Motor neuron (in vitro differentiated cells): ENCODE measurements around the gene CYREN. TPM values are rescaled to one million over a fixed set of nuclear protein-coding genes. Genes with fewer than 3 reads are reported as not detected.

ENCODE experiments used
- ATAC-seq, 8 experiments: fragments of 200-7000 bp; cut with Tn5 transposase; replicated peaks in 6 of 8; 2 replicates each; pipeline ENCODE4 v1.8.0; 2021; ENCODE audit warnings: mild to moderate bottlenecking in 8 of 8, moderate library complexity in 8 of 8
- H3K27ac ChIP-seq, 2 donors: fragments of 250-450 bp; sonication (Bioruptor Pico); 2 replicates each; pipeline ENCODE4 v1.9.0; 2021; ENCODE audit warnings: antibody characterized with exemption in 2 of 2, mild to moderate bottlenecking in 2 of 2, moderate library complexity in 1 of 2
- H3K4me1 ChIP-seq, 2 donors: fragments of 250-450 bp; sonication (Bioruptor Pico); replicated peaks in 1 of 2; 2 replicates each; pipeline ENCODE4 v1.6.1; 2021; ENCODE audit warnings: antibody characterized with exemption in 2 of 2, mild to moderate bottlenecking in 2 of 2, moderate library complexity in 1 of 2
- H3K4me3 ChIP-seq, 5 donors: fragments of 250-450 bp; sonication (Bioruptor Pico); 2 replicates each; pipeline ENCODE4 v1.9.0; 2021; ENCODE audit warnings: antibody characterized with exemption in 5 of 5, mild to moderate bottlenecking in 5 of 5, moderate library complexity in 4 of 5
- WGBS, 10 experiments: fragments of 450-650 bp; shearing (Covaris generic); methylation state at CpG; one replicate each; pipeline ENCODE4 v1.0.0; 2022; 5-methylcytosine and 5-hydroxymethylcytosine counted together
- in situ Hi-C, 9 experiments: fragments of 400-800 bp; cut with MboI; loops; one replicate each; pipeline ENCODE4 v1.15.0; 2021; ENCODE audit warnings: low sequenced_read_pairs in 9 of 9, low pct_unique_long_range_greater_than_20kb in 2 of 9; ENCODE audit not compliant: unreplicated experiment in 9 of 9
- total RNA-seq, 8 experiments: library from RNA; unstranded; fragments of 300-600 nt; gene quantifications; 2 replicates each; pipeline versions ENCODE4 v1.2.3 to v1.2.4, GENCODE V29; 2022

CYREN gene
- total RNA-seq, 8 experiments from 2014 or later, result 13.0 to 47.3 (median 28.4) TPM

DNA sequence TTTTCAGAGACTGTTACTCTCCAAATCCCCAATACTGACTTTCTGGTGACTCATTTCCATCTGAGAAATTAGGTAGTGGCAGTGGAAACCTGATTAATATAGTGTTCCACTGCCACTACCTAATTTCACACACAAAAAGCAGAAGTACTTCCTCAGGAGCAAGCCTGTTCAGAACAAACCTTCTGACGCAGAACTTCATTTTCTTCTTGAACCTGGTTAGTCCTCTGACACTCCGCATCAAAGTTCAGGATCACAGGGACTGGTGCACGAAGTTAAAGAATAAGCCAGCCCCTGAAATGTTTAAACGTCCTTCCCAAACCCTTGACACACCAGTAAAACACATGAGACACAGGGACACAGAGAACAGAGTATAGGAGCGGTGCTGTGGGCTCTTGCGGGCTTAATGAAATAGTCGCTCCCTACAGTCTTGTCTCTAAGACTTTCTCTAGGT lies 36.5 kb upstream of the CYREN start:
- no peak for ATAC-seq
- no peak overlapping the region for H3K4me3 ChIP-seq
- in situ Hi-C loops, result no loop called here
- 71 to 90% (median 81%) methylated on average over 3 to 7 of the region's 7 CpGs; no CpG with 5 or more reads in 3 of the 10 experiments for WGBS, 10 experiments
- no peak overlapping the region for H3K27ac ChIP-seq
- H3K4me1 ChIP-seq, result peaks cover 3% of the 10 kb centered on the region in 2 donors

DNA sequence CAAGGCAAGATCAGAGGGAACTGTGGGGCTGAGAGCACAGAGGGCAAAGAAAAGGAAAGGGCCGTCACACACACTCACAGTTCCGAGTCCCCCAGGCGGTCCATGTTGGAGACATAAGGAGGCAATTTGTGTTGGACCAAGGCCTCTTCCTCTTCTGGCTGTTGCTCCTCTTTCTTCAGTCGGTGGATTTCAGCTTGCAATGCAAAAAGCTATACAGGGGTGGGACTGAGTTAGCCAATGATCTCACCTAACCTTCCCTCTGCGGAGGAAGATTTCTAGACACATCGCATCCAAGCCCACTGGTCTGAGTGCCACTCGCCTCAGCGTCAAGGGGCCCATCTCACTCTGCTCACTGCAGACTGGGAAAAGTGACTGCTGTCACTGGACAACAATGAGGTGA lies 35.3 kb upstream of the CYREN start:
- H3K4me1 ChIP-seq, result peaks cover 3% of the 10 kb centered on the region in 2 donors
- in situ Hi-C loops, result no loop called here
- no peak overlapping the region for H3K27ac ChIP-seq
- no peak overlapping the region for H3K4me3 ChIP-seq
- ATAC-seq, result no peak
- WGBS, 10 experiments, result 40 to 100% (median 80%) methylated on average over 1 to 8 of the region's 8 CpGs; no CpG with 5 or more reads in 4 of the 10 experiments

DNA sequence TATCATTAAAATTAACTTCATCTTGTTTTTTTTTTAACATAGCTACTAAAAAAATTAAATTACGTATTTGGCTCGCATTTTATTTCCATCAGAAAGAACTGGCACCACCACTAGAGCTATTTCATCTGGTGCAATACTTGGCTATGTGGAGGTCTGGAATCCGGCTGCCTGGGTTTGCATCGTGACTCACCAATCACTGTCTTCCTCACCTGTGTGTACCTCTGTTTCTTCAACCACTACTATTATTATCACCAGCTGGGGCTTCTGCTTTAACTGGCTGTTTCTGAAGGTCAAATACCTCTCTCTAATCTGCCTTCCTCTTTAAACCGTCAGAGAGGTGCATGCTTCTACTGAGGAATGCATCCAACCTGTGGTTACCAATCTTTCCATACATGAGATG lies 34.4 kb upstream of the CYREN start:
- H3K27ac ChIP-seq, result no peak overlapping the region
- H3K4me1 ChIP-seq, result peaks cover 0 to 3% of the 10 kb centered on the region in 2 donors
- in situ Hi-C loops, result no loop called here
- H3K4me3 ChIP-seq, result no peak overlapping the region
- 71 to 100% (median 93%) methylated on average over 2 to 5 of the region's 5 CpGs; no CpG with 5 or more reads in 1 of the 10 experiments for WGBS, 10 experiments
- no peak for ATAC-seq

DNA sequence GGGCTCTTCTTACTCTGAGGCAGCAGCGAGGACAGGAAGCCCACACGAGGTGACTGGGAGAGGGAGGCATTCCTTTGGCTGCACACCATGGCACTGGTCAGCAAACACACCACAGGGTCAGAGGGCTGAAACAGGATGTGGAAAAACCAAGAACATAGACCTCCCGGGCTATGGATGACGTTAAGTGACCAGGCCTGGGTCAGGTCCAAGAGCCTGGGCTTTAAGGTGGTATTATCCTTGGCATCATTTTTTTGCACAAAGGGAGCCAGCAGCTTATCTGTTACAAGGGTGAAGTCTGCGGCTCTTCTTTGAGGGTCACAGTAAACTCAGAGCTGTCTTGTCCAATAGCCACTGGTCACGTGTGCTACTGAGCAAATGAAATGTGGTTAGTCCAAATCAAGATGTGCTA lies 33.8 kb upstream of the CYREN start:
- in situ Hi-C loops, result no loop called here
- Histone ChIP-seq H3K27ac (no peak overlapping the region), H3K4me3 (no peak overlapping the region), H3K4me1 (peaks cover 0 to 3% of the 10 kb centered on the region in 2 donors)
- no peak for ATAC-seq
- 30 to 100% (median 90%) methylated on average over 1 to 6 of the region's 6 CpGs; no CpG with 5 or more reads in 3 of the 10 experiments for WGBS, 10 experiments

DNA sequence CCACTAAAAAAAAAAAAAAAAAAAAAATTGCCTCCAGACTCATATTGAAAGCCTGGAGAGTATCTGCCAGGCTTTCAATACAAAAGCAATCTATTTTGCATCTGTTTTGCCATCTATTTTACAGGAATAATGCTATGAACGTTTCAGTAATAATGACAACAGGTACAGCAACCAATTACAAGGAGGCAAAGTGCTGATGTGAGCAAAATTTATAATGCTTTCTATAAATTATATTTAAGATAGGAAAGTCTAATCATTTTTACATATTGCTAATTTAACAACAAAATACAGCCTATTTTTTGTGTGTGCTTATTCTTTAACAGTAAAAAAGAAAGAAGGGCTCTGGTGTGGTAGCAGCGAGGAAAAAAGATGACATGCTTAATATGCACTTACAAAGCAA lies 30.8 kb upstream of the CYREN start:
- H3K4me3 ChIP-seq, result no peak overlapping the region
- WGBS, 10 experiments, result 56 to 83% (median 74%) methylated on average over 1 to 2 of the region's 2 CpGs; no CpG with 5 or more reads in 1 of the 10 experiments
- H3K4me1 ChIP-seq, result no peaks in the 10 kb centered on the region
- H3K27ac ChIP-seq, result no peak overlapping the region
- in situ Hi-C loops, result no loop called here
- ATAC-seq, result no peak

DNA sequence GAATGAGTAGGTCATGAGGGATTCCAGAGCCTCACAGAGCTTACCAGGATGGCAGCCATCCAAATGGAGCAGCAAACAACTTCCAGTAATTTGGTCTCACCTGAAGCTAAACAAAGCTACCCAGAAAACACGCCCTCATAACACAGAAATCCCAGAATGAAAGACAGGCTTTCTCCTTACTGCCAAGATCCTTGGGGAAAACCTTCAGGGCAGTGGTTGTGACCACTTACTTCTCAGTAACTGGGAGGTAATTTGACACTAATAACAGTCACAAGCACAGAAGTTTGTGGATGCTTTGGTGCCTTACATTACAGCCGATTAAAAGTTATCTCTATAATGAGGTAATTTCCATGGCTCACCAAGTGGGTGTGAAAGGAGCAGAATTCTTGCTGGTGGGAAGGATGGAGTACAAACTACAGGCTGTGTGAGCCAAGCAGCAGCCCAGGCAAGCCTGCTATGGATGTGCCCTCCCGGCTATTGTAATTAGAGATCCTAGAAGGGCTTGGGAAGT lies 30.4 kb upstream of the CYREN start:
- Histone ChIP-seq H3K27ac (no peak overlapping the region), H3K4me3 (no peak overlapping the region), H3K4me1 (no peaks in the 10 kb centered on the region)
- WGBS, 10 experiments, result 33 to 100% (median 80%) methylated on average over 1 to 3 of the region's 3 CpGs; no CpG with 5 or more reads in 2 of the 10 experiments
- no peak for ATAC-seq
- in situ Hi-C loops, result no loop called here

DNA sequence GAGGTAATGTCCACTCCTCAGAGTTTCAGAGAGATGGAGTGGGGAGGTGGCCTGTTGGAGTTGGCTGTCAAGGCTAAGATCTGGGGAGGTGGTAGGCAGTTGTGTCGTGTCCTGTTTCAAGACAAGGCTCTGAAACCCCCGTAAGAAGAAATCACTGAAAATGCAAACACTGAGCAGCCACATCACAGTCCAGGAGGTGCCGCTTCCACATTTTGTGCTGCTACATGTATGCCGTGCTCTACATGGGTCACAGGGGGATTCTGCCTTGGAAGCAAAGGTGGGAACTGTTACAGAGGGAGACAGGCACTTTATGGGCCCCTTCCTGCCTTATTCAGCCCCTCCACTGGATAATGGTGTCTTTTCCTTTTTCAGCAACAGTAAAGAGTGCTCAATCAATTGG lies 28.9 kb upstream of the CYREN start:
- H3K27ac ChIP-seq, result no peak overlapping the region
- ATAC-seq, result no peak
- no peak overlapping the region for H3K4me3 ChIP-seq
- H3K4me1 ChIP-seq, result no peaks in the 10 kb centered on the region
- in situ Hi-C loops, result no loop called here
- WGBS, 10 experiments, result 70 to 100% (median 95%) methylated on average over 2 to 3 of the region's 4 CpGs; no CpG with 5 or more reads in 3 of the 10 experiments

DNA sequence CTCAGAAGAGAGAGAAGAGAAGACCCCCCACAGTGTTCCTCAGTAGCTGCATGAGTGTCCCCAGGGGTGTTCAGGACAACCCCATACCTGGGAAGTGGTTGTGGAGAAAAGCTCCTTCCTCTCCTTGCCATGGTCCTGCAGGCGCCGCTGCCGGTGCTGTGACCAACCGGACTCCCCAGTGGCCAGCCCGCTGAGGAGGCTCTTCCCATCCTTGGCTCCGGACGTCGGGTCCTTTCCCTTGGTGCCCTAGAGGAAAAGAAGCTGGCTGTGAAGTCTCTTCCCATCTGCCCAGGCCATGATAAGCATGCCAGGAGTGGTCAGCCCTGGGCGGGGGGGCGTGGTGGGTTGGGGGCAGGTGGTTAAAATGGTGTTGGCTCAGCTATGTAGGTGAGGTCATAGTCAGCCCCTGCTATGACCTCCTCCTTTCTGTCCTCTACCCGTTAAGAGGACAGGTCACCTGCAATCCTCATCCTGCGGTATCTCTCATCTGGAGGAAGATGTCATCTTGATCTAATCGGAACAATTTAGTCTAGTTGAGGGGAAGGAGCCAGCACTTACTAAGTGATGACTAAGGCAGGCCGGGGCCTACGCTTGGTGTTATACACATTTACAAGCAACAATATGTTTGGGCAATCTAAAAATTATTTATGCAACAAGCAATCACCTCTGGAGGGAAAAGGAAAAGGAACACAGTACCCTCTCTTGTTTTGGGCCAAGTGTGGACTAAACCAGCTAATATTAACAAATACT lies 27.6 kb upstream of the CYREN start:
- no peak overlapping the region for H3K27ac ChIP-seq
- ATAC-seq, result no peak
- in situ Hi-C loops, result no loop called here
- 28 to 100% (median 98%) methylated on average over 2 to 5 of the region's 15 CpGs; no CpG with 5 or more reads in 4 of the 10 experiments for WGBS, 10 experiments
- no peak overlapping the region for H3K4me3 ChIP-seq
- H3K4me1 ChIP-seq, result no peaks in the 10 kb centered on the region

DNA sequence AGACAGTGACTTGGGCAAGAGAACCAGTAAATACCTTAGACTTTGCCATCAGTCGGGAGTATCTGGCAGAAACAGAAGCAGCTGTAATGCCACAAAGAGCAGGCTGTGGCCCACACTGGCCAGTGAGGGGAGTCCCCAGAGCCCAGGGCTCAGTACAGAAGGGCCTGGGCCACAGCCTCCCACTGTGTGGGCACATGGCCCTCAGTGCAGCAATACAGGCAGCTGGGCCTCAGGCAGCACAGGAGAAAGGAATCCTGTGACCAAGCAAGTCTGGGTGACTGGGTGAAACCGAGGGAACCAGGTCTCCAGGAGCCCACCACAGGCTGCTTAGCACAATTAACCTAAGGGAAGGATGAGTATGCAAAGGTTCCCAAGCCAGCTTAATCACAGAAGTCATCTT lies 26.8 kb upstream of the CYREN start:
- Histone ChIP-seq H3K4me3 (no peak overlapping the region), H3K27ac (no peak overlapping the region), H3K4me1 (no peaks in the 10 kb centered on the region)
- in situ Hi-C loops, result no loop called here
- WGBS, 10 experiments, result 60 to 100% (median 84%) methylated on average over 1 to 2 of the region's 2 CpGs; no CpG with 5 or more reads in 4 of the 10 experiments
- ATAC-seq, result peak in 1 of 8 experiments; percentile 38

DNA sequence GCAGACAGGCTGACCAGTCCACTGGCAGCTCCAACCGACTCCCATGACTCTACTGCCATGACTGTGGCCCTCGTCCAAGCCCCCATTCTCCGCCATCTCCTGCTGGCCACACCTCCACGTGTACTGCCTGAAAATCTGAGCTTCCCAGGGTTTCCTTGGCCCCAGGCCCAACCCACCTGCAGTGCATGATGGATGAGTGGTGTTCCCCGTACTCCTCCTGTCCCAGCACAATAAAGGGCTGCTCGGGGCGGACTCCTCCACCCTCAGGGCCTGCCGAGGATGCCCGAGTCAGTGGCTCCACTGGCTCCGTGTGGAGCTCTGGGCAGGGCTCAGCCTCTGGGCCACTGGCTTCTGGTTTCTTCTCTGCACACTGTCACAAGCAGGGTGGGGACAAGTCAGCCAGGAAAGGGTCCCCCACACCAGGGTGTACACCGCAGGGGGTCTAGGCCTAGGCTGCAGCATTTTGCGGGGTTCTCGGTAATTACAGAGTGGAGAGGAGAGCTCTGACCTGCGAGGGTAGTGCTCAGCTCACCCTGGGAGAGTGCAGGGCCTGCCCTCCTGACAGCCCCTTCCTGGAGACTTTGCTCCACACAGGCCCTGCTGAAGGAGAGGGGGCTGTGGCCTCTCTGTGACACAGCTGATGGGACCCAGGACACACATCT lies 25.6 kb upstream of the CYREN start:
- no peak for ATAC-seq
- no peak overlapping the region for H3K4me3 ChIP-seq
- H3K4me1 ChIP-seq, result no peaks in the 10 kb centered on the region
- in situ Hi-C loops, result no loop called here
- H3K27ac ChIP-seq, result no peak overlapping the region
- 90 to 100% (median 92%) methylated on average over 2 to 4 of the region's 14 CpGs; no CpG with 5 or more reads in 6 of the 10 experiments for WGBS, 10 experiments

DNA sequence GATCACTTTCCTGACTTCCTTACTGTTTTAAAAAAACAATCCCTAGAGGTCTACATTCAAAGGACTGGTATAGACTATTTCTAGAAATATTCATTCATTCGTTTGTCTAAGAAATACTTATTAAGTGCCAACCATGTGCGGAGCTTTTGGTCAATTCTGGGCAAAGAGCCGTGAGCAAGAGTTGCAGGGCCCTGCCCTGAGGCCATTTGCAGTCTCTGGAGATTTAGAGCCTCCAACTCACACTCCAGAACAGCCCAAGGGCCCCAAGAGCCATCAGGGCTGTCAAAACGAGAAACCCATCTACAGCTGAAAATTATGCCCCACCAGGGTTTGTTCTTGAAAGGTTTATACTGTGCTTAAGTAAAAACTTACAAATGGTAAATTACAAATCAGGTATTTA lies 24.6 kb upstream of the CYREN start:
- 78 to 100% (median 91%) methylated on average over 1 to 4 of the region's 4 CpGs; no CpG with 5 or more reads in 2 of the 10 experiments for WGBS, 10 experiments
- H3K4me3 ChIP-seq, result no peak overlapping the region
- H3K4me1 ChIP-seq, result no peaks in the 10 kb centered on the region
- no peak overlapping the region for H3K27ac ChIP-seq
- ATAC-seq, result no peak
- in situ Hi-C loops, result no loop called here

DNA sequence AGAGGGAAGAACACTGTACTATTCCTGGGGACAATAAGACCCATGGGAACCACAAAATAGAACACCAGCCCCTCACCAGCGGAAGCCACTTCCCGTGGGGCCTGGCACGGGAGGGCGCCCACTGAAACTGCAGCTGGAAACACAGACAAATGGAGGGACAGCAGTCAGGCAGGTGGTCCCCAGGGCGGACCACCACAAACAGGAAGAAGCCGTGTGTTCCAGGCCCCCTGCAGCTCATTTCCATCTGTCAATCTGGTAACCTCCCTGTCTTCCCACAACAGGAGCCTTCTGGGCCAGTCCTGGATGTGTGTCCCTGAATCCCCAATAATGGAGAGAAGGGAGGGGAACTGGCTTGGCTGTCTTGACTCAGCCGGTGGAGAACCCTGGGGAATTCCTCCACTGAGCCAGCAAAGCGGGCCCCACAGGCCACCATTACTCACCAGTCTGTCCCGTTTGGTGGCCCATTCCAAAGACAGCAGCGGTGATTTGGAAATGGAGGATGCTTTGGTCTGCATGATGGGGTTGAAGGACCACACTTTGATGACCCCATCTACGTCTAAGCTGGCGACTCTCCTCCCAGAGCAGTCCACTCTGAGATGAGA lies 24.1 kb upstream of the CYREN start:
- H3K4me1 ChIP-seq, result no peaks in the 10 kb centered on the region
- no peak for ATAC-seq
- in situ Hi-C loops, result no loop called here
- H3K4me3 ChIP-seq, result no peak overlapping the region
- 55 to 100% (median 100%) methylated on average over 1 to 9 of the region's 12 CpGs; no CpG with 5 or more reads in 2 of the 10 experiments for WGBS, 10 experiments
- no peak overlapping the region for H3K27ac ChIP-seq

DNA sequence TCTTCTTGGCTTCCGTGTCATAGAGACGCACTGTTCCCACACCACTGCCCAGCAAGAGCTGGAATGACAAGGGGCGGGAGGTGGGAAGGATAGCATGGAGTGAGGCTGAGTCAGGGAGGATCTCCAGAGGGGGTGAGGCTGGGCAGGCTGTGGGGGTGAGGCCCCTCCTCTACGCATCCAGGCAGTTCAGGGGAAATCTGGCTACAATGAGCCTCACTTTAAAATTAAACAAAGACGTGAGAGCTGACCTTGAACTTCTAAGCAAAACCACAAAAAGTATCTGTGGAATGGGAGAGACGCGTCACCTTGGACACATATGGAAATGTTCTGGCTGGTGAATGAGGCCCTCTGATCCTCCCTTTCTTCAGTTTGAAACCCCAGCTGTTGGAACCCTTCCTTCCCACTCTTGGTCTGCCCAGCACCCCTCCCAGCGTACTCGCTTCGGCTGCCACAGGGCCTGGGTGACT lies 23.1 kb upstream of the CYREN start:
- in situ Hi-C loops, result no loop called here
- Histone ChIP-seq H3K4me3 (no peak overlapping the region), H3K4me1 (no peaks in the 10 kb centered on the region), H3K27ac (no peak overlapping the region)
- 33 to 100% (median 94%) methylated on average over 1 to 7 of the region's 10 CpGs; no CpG with 5 or more reads in 4 of the 10 experiments for WGBS, 10 experiments
- peak in 1 of 8 experiments; percentile 80 for ATAC-seq
